ENCODE results near the gene CNTNAP1. TPM values are rescaled to one million over a fixed set of nuclear protein-coding genes. Genes with fewer than 3 reads are reported as not detected.

The CNTNAP1 gene
- polyA plus RNA-seq, 3 donors = 5.9 to 8.3 (median 7.0) TPM

Other genes with a start within 250 kb of the CNTNAP1 start
- 10 to 100 TPM; 17.6 to 30.5 (median 25.8) TPM for gene ATP6V0A1, start 223.7 kb upstream of the CNTNAP1 start, polyA plus RNA-seq
- gene NAGLU, start 146.3 kb upstream of the CNTNAP1 start, polyA plus RNA-seq = 10 to 100 TPM; 30.5 to 38.7 (median 33.2) TPM
- gene HSD17B1, start 129.6 kb upstream of the CNTNAP1 start, polyA plus RNA-seq = 10 to 100 TPM in 1 of 3 donors, 1 to 10 TPM in 2; 5.2 to 13.9 (median 5.5) TPM
- 10 to 100 TPM; 53.3 to 71.0 (median 59.7) TPM for gene COASY, start 120.4 kb upstream of the CNTNAP1 start, polyA plus RNA-seq
- gene MLX, start 115.4 kb upstream of the CNTNAP1 start, polyA plus RNA-seq = 10 to 100 TPM; 38.7 to 71.3 (median 48.9) TPM
- gene PSMC3IP, start 104.8 kb upstream of the CNTNAP1 start, polyA plus RNA-seq = 1 to 10 TPM; 3.5 to 7.1 (median 4.5) TPM
- gene RETREG3, start 73.2 kb upstream of the CNTNAP1 start, polyA plus RNA-seq = 10 to 100 TPM; 13.6 to 28.8 (median 20.7) TPM
- 10 to 100 TPM; 28.6 to 51.8 (median 36.6) TPM for gene TUBG1, start 72.8 kb upstream of the CNTNAP1 start, polyA plus RNA-seq
- 10 to 100 TPM; 13.9 to 62.7 (median 24.0) TPM for gene TUBG2, start 23.2 kb upstream of the CNTNAP1 start, polyA plus RNA-seq
- gene PLEKHH3, start 5.5 kb upstream of the CNTNAP1 start, polyA plus RNA-seq = 10 to 100 TPM; 30.4 to 67.4 (median 30.9) TPM
- gene CCR10, start 688 bp upstream of the CNTNAP1 start, polyA plus RNA-seq = 1 to 10 TPM; 1.3 to 2.6 (median 1.3) TPM
- gene EZH1, start 62.5 kb downstream of the CNTNAP1 start, polyA plus RNA-seq = 10 to 100 TPM; 16.1 to 27.5 (median 25.9) TPM
- 100 to 1,000 TPM in 2 of 3 donors, 10 to 100 TPM in 1; 12.9 to 178 (median 156) TPM for gene RAMP2, start 78.7 kb downstream of the CNTNAP1 start, polyA plus RNA-seq
- gene VPS25, start 90.9 kb downstream of the CNTNAP1 start, polyA plus RNA-seq = 10 to 100 TPM; 52.3 to 64.8 (median 61.2) TPM
- gene WNK4, start 98.1 kb downstream of the CNTNAP1 start, polyA plus RNA-seq = under 1 TPM; 0.45 to 0.54 (median 0.46) TPM
- 100 to 1,000 TPM; 110 to 134 (median 120) TPM for gene COA3, start 116.2 kb downstream of the CNTNAP1 start, polyA plus RNA-seq
- 1 to 10 TPM in 1 of 3 donors, under 1 TPM in 2; 0.20 to 1.0 (median 0.54) TPM for gene CNTD1, start 116.3 kb downstream of the CNTNAP1 start, polyA plus RNA-seq
- gene BECN1, start 141.8 kb downstream of the CNTNAP1 start, polyA plus RNA-seq = 10 to 100 TPM; 36.5 to 69.7 (median 66.2) TPM
- gene PSME3, start 150.9 kb downstream of the CNTNAP1 start, polyA plus RNA-seq = 10 to 100 TPM; 33.4 to 84.8 (median 60.7) TPM
- gene AOC2, start 162.0 kb downstream of the CNTNAP1 start, polyA plus RNA-seq = 1 to 10 TPM; 2.0 to 8.9 (median 3.1) TPM
- gene AOC3, start 168.7 kb downstream of the CNTNAP1 start, polyA plus RNA-seq = 100 to 1,000 TPM in 2 of 3 donors, 10 to 100 TPM in 1; 59.7 to 515 (median 182) TPM
- gene G6PC1, start 218.3 kb downstream of the CNTNAP1 start, polyA plus RNA-seq = under 1 TPM in 2 of 3 donors, not detected in 1; 0.03 to 0.11 TPM